K562 (cell line): Measurements from ENCODE around the gene POLR3E. TPM values are rescaled to one million over a fixed set of nuclear protein-coding genes. Genes with fewer than 3 reads are reported as not detected.
A peak's percentile ranks its signal among the peaks of the same experiment; 100 is the strongest.

ENCODE experiments used
- CXXC5 ChIP-seq: fragments of 250-450 bp; sonication (Bioruptor Pico); IDR thresholded peaks from 2 replicates; pipeline ENCODE4 v1.8.0; 2022; ENCODE audit warnings: inconsistent platforms, mild to moderate bottlenecking, moderate library complexity
- ELF2 ChIP-seq: fragments of 250-450 bp; sonication (Bioruptor Pico); IDR thresholded peaks from 2 replicates; pipeline ENCODE4 v1.5.0; 2021; ENCODE audit warnings: mild to moderate bottlenecking
- ESRRB ChIP-seq: fragments of 250-450 bp; sonication (Bioruptor Pico); IDR thresholded peaks from 2 replicates; pipeline ENCODE4 v1.5.0; 2020; ENCODE audit warnings: mild to moderate bottlenecking, moderate library complexity, borderline replicate concordance
- ETV5 ChIP-seq: sonication (generic); formaldehyde crosslinking; IDR thresholded peaks from 2 replicates; pipeline ENCODE4 v1.4.0; 2020; ENCODE audit warnings: low read depth, mild to moderate bottlenecking, missing genetic modification reagents
- FOXJ3 ChIP-seq: sonication (generic); formaldehyde crosslinking; IDR thresholded peaks from 2 replicates; pipeline ENCODE4 v1.4.0; 2020; ENCODE audit warnings: mild to moderate bottlenecking, missing genetic modification reagents
- FOXP1 ChIP-seq: sonication (generic); formaldehyde crosslinking; IDR thresholded peaks from 2 replicates; pipeline ENCODE4 v1.8.0; 2022; ENCODE audit warnings: mild to moderate bottlenecking, missing genetic modification reagents
- FUS ChIP-seq: fragments of 200-400 bp; formaldehyde crosslinking; optimal IDR thresholded peaks from 2 replicates; pipeline ENCODE3; 2017; ENCODE audit warnings: low read depth, low read length
- HMGN3 ChIP-seq: IDR thresholded peaks from 2 replicates; pipeline ENCODE4 v1.6.1; 2011; ENCODE audit warnings: borderline replicate concordance, low read depth, mild to moderate bottlenecking, mixed read lengths, low read length; ENCODE audit not compliant: insufficient read length; ENCODE audit errors: extremely low read depth
- HNRNPH1 ChIP-seq: fragments of 200-400 bp; formaldehyde crosslinking; optimal IDR thresholded peaks from 2 replicates; pipeline ENCODE3; 2017; ENCODE audit warnings: low read depth, mild to moderate bottlenecking, low read length, moderate library complexity
- KHSRP ChIP-seq: fragments of 450-650 bp; IDR thresholded peaks from 2 replicates; pipeline ENCODE4 v1.6.1; 2017
- MEF2A ChIP-seq: IDR thresholded peaks from 2 replicates; pipeline ENCODE4 v1.6.1; 2011; ENCODE audit warnings: low read depth, mild to moderate bottlenecking, low read length, moderate library complexity; ENCODE audit not compliant: control insufficient read depth
- NBN ChIP-seq: fragments of 450-650 bp; IDR thresholded peaks from 2 replicates; pipeline ENCODE4 v1.6.1; 2016; ENCODE audit warnings: low read depth, mild to moderate bottlenecking
- NCOA2 ChIP-seq, 2 experiments: fragments of 450-650 bp; IDR thresholded peaks; 2 replicates each; pipeline ENCODE4 v1.6.1; 2018; ENCODE audit warnings: mild to moderate bottlenecking in 2 of 2, moderate library complexity in 1 of 2; ENCODE audit not compliant: partially characterized antibody in 2 of 2
- OTX1 ChIP-seq: fragments of 450-650 bp; formaldehyde crosslinking; IDR thresholded peaks from 2 replicates; pipeline ENCODE4 v1.4.0; 2022; ENCODE audit warnings: mild to moderate bottlenecking
- RBBP5 ChIP-seq: fragments of 200-600 bp; sonication (generic); IDR thresholded peaks from 2 replicates; pipeline ENCODE4 v1.6.1; 2012; ENCODE audit warnings: borderline replicate concordance, mild to moderate bottlenecking, low read length, control low read depth, inconsistent platforms; ENCODE audit not compliant: insufficient read depth, poor library complexity, severe bottlenecking
- RNF2 ChIP-seq: sonication (generic); IDR thresholded peaks from 2 replicates; pipeline ENCODE4 v1.6.1; 2016
- TAL1 ChIP-seq: fragments of 450-650 bp; IDR thresholded peaks from 2 replicates; pipeline ENCODE4 v1.6.1; 2016; ENCODE audit warnings: mild to moderate bottlenecking
- TFAP4 ChIP-seq: sonication (generic); formaldehyde crosslinking; IDR thresholded peaks from 2 replicates; pipeline ENCODE4 v1.8.0; 2022; ENCODE audit warnings: missing genetic modification reagents, mild to moderate bottlenecking, moderate library complexity, borderline replicate concordance
- ZBTB9 ChIP-seq: fragments of 450-650 bp; formaldehyde crosslinking; IDR thresholded peaks from 2 replicates; pipeline ENCODE4 v1.4.0; 2020; ENCODE audit warnings: mild to moderate bottlenecking, moderate library complexity
- ZNF384 ChIP-seq: IDR thresholded peaks from 2 replicates; pipeline ENCODE4 v1.6.1; 2012; ENCODE audit warnings: low read depth, low read length, improper control_type of control experiment
- ZNF668 ChIP-seq: fragments of 250-450 bp; sonication (Bioruptor Pico); IDR thresholded peaks from 2 replicates; pipeline ENCODE4 v1.8.0; 2022; ENCODE audit warnings: mild to moderate bottlenecking, inconsistent platforms
- ZNF695 ChIP-seq: fragments of 450-650 bp; formaldehyde crosslinking; IDR thresholded peaks from 2 replicates; pipeline ENCODE4 v1.4.0; 2020; ENCODE audit warnings: mild to moderate bottlenecking, moderate library complexity
- polyA plus RNA-seq, 8 experiments: library from polyadenylated mRNA; depleted of rRNA in 4 of 8; stranded (reverse) in 5 of 8; unstranded in 3 of 8; fragments of >200 nt; fragmentation: Nextera tagmentation in 2 of 8; fragmentation: Illumina TruSeq in 1 of 8; extraction: Ambion mirVana in 2 of 8; extraction: Trizol in 1 of 8; gene quantifications; 2 replicates each; pipeline versions ENCODE4 v1.2.1 to v1.2.3, GENCODE V29; 2011 to 2014; ENCODE audit warnings: inconsistent platforms in 1 of 8, missing spikeins in 1 of 8
- total RNA-seq, 7 experiments: library from RNA; depleted of rRNA in 6 of 7; stranded (reverse); fragments of >200 nt in 6 of 7; fragmentation: Illumina TruSeq in 2 of 7; extraction: Trizol in 2 of 7; gene quantifications; 2 replicates each; pipeline versions ENCODE4 v1.2.1 to v1.2.3, GENCODE V29; 2011 to 2021; ENCODE audit warnings: low replicate concordance in 1 of 7
- TF ChIP-seq, protein P1 (sequence below): IDR thresholded peaks from 3 replicates; pipeline ENCODE4 v1.6.1; 2011; ENCODE audit warnings: borderline replicate concordance, mild to moderate bottlenecking; ENCODE audit not compliant: insufficient read length, insufficient read depth
- TF ChIP-seq, protein P2 (sequence below), 2 experiments: fragments of 450-650 bp; conservative IDR thresholded peaks; 2 replicates each; pipeline ENCODE4 v1.6.1; 2017; ENCODE audit warnings: mild to moderate bottlenecking in 2 of 2, moderate library complexity in 2 of 2

The POLR3E gene
- total and polyA plus RNA-seq, 9 of the 15 experiments (the other 6 are each of a cell fraction or from before 2014, with no cell fraction given), result 17.7 to 151 (median 82.6) TPM

GRCh38 chr16:22297114-22297870 is at the start of gene POLR3E (continued):
- TF ChIP-seq RBBP5, result peak; percentile 85
- no peak for TF ChIP-seq MEF2A
- peak; percentile 6; the same call in 1 of the 2 replicates for TF ChIP-seq ZBTB9 (CRISPR knock-in tag)
- TF ChIP-seq ETV5 (CRISPR knock-in tag), result peak; percentile 40; the same call in 1 of the 2 replicates
- TF ChIP-seq ZNF384, result no peak; the same call in 1 of the 2 replicates
- peak; percentile 79 for TF ChIP-seq FUS
- no peak for TF ChIP-seq ZNF695 (CRISPR knock-in tag)
- peak; percentile 92 for TF ChIP-seq TFAP4 (CRISPR knock-in tag)
- peak; percentile 85 for TF ChIP-seq RNF2
- TF ChIP-seq HNRNPH1, result no peak
- TF ChIP-seq CXXC5 (CRISPR knock-in tag), result peak; percentile 88
- no peak for TF ChIP-seq ESRRB (CRISPR knock-in tag)
- peak; percentile 59; the same call in 1 of the 2 replicates for TF ChIP-seq ELF2 (CRISPR knock-in tag)
- no peak for TF ChIP-seq HMGN3
- no peak for TF ChIP-seq KHSRP
- TF ChIP-seq ZNF668 (CRISPR knock-in tag), result no peak
- TF ChIP-seq OTX1 (CRISPR knock-in tag), result no peak; the same call in 1 of the 2 replicates
- TF ChIP-seq, protein P1, sequence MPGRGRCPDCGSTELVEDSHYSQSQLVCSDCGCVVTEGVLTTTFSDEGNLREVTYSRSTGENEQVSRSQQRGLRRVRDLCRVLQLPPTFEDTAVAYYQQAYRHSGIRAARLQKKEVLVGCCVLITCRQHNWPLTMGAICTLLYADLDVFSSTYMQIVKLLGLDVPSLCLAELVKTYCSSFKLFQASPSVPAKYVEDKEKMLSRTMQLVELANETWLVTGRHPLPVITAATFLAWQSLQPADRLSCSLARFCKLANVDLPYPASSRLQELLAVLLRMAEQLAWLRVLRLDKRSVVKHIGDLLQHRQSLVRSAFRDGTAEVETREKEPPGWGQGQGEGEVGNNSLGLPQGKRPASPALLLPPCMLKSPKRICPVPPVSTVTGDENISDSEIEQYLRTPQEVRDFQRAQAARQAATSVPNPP, result no peak
- no peak for TF ChIP-seq FOXJ3 (CRISPR knock-in tag)
- TF ChIP-seq NCOA2 (IDR thresholded peaks at IDR 0.05; ENCODE audit: partially characterized antibody in 2 of 2), result peak in 1 of 2 experiments; percentile 87
- TF ChIP-seq TAL1, result no peak
- peak; percentile 85 for TF ChIP-seq NBN
- TF ChIP-seq, protein P2, sequence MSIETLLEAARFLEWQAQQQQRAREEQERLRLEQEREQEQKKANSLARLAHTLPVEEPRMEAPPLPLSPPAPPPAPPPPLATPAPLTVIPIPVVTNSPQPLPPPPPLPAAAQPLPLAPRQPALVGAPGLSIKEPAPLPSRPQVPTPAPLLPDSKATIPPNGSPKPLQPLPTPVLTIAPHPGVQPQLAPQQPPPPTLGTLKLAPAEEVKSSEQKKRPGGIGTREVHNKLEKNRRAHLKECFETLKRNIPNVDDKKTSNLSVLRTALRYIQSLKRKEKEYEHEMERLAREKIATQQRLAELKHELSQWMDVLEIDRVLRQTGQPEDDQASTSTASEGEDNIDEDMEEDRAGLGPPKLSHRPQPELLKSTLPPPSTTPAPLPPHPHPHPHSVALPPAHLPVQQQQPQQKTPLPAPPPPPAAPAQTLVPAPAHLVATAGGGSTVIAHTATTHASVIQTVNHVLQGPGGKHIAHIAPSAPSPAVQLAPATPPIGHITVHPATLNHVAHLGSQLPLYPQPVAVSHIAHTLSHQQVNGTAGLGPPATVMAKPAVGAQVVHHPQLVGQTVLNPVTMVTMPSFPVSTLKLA (conservative IDR thresholded peaks at IDR 0.05), result peak; percentile 99
- peak; percentile 94 for TF ChIP-seq FOXP1 (CRISPR knock-in tag)
